Upper lobe of left lung (tissue), 6 donors: ENCODE measurements around the gene CABP1. TPM values are rescaled to one million over a fixed set of nuclear protein-coding genes. Genes with fewer than 3 reads are reported as not detected.

Experiments used
- ATAC-seq, 2 donors: fragments of 200-7000 bp; cut with Tn5 transposase; one replicate each; pipeline ENCODE4 v1.9.1; 2022; ENCODE audit warnings: mild to moderate bottlenecking in 2 of 2, moderate library complexity in 2 of 2; ENCODE audit not compliant: low FRiP score in 2 of 2
- DNase-seq, 2 donors: peaks; one replicate each; pipeline ENCODE4 v3.0.0-alpha.2; 2019 to 2020
- H3K27ac ChIP-seq, 4 donors: fragments of 200-600 bp; sonication (generic); one replicate each; pipeline ENCODE4 v1.5.1; 2016 to 2019
- H3K27me3 ChIP-seq, 4 donors: fragments of 200-600 bp; sonication (generic); one replicate each; pipeline ENCODE4 v1.5.1; 2017 to 2019
- H3K36me3 ChIP-seq, 4 donors: fragments of 200-600 bp; sonication (generic); one replicate each; pipeline ENCODE4 v1.5.1; 2016 to 2019
- H3K4me1 ChIP-seq, 4 donors: fragments of 200-600 bp; sonication (generic); one replicate each; pipeline ENCODE4 v1.5.1; 2018 to 2019
- H3K4me3 ChIP-seq, 4 donors: fragments of 200-600 bp; sonication (generic); one replicate each; pipeline ENCODE4 v1.5.1; 2017 to 2019; ENCODE audit warnings: mild to moderate bottlenecking in 2 of 4, moderate library complexity in 1 of 4
- H3K9me3 ChIP-seq, 4 donors: fragments of 200-600 bp; sonication (generic); one replicate each; pipeline ENCODE4 v1.5.1; 2018 to 2019
- EP300 ChIP-seq, 4 donors: sonication (generic); formaldehyde crosslinking; IDR thresholded peaks; one replicate each; pipeline ENCODE4 v1.5.1; 2017; ENCODE audit warnings: antibody characterized with exemption in 4 of 4, control low read depth in 2 of 4
- POLR2A ChIP-seq, 4 donors: fragments of 450-650 bp; IDR thresholded peaks; one replicate each; pipeline ENCODE4 v1.5.1; 2016 to 2017; ENCODE audit warnings: antibody characterized with exemption in 4 of 4, mild to moderate bottlenecking in 2 of 4
- POLR2AphosphoS5 ChIP-seq, 2 donors: sonication (generic); formaldehyde crosslinking; IDR thresholded peaks; one replicate each; pipeline ENCODE4 v1.5.1; 2017; ENCODE audit warnings: antibody characterized with exemption in 2 of 2
- WGBS, 2 donors: methylation state at CpG; one replicate each; pipeline ENCODE4 v1.1.5; 2017 to 2018; 5-methylcytosine and 5-hydroxymethylcytosine counted together
- total RNA-seq, 6 donors: library from RNA; depleted of rRNA in 4 of 6; stranded (reverse); fragments of >200 nt in 4 of 6; gene quantifications; one replicate each; pipeline versions ENCODE4 v1.1.0 to v1.2.1, GENCODE V29; 2016 to 2021
- TF ChIP-seq, protein P1 (sequence below), 6 experiments: fragments of 450-650 bp in 4 of 6; fragments of 200-600 bp in 2 of 6; sonication (generic) in 2 of 6; IDR thresholded peaks; one replicate each; pipeline ENCODE4 v1.5.1; 2016 to 2019; ENCODE audit warnings: antibody characterized with exemption in 6 of 6
- donor health status: DM: no; HTN: no; CAD: no; lungs with moderate emphysema.
- donor health status: DM: no; HTN: yes; CAD: no; lungs with severe emphysema.

CABP1 gene
- total RNA-seq, 6 donors from 2014 or later: 1.2 to 2.1 TPM; not detected in 4

DNA sequence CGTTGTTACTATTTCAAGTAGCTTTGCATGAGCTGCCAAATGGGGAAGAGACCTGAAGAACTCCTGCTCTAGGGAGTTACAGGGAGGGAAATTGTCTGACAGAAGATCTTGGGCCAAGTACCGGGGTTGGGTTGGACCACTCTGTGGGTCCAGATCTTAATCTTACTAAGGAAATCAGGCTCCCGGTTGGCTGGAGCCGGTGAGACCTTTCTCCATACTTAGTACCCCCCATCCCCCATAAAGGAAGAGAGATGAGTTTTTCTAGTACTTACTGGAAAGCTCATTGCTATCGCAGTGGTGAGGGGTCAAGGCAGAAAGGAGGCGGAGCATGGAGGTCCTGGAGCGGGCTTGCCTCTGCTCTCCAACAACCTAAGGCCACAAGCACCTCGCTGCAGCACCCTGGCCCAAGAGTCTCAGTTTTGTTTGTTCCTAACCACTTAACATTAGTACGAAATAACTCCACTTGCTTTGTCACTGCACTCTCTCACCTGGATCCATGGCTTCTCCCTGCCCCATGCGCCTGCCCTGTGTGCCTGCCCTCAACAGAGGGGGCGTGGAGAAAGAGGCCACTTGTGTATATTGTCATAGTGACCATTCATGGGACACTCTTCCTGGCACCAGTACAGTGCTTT is 63.0 kb downstream of the CABP1 start:
- 56 to 63% methylated on average over 11 of the region's 11 CpGs for WGBS, 2 donors
- peak; percentile 38 to 85 for ATAC-seq
- peak in 1 of 2 donors; percentile 58 for DNase-seq
- H3K27me3 ChIP-seq: no peaks in the 10 kb centered on the region
- TF ChIP-seq EP300 (IDR thresholded peaks at IDR 0.05): no peak
- no peak for TF ChIP-seq POLR2A (IDR thresholded peaks at IDR 0.05)
- no peak for TF ChIP-seq POLR2AphosphoS5 (IDR thresholded peaks at IDR 0.05)
- TF ChIP-seq, protein P1, sequence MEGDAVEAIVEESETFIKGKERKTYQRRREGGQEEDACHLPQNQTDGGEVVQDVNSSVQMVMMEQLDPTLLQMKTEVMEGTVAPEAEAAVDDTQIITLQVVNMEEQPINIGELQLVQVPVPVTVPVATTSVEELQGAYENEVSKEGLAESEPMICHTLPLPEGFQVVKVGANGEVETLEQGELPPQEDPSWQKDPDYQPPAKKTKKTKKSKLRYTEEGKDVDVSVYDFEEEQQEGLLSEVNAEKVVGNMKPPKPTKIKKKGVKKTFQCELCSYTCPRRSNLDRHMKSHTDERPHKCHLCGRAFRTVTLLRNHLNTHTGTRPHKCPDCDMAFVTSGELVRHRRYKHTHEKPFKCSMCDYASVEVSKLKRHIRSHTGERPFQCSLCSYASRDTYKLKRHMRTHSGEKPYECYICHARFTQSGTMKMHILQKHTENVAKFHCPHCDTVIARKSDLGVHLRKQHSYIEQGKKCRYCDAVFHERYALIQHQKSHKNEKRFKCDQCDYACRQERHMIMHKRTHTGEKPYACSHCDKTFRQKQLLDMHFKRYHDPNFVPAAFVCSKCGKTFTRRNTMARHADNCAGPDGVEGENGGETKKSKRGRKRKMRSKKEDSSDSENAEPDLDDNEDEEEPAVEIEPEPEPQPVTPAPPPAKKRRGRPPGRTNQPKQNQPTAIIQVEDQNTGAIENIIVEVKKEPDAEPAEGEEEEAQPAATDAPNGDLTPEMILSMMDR (IDR thresholded peaks at IDR 0.05): no peak
- H3K9me3 ChIP-seq: no peaks in the 10 kb centered on the region
- H3K4me1 ChIP-seq: peaks cover 5 to 33% (median 18%) of the 10 kb centered on the region in 4 donors
- H3K4me3 ChIP-seq: no peak overlapping the region
- peak overlapping the region in 3 of 4 donors; percentile 15 to 70 (median 47) for H3K27ac ChIP-seq
- peaks cover 0 to 39% (median 21%) of the 10 kb centered on the region in 4 donors for H3K36me3 ChIP-seq

DNA sequence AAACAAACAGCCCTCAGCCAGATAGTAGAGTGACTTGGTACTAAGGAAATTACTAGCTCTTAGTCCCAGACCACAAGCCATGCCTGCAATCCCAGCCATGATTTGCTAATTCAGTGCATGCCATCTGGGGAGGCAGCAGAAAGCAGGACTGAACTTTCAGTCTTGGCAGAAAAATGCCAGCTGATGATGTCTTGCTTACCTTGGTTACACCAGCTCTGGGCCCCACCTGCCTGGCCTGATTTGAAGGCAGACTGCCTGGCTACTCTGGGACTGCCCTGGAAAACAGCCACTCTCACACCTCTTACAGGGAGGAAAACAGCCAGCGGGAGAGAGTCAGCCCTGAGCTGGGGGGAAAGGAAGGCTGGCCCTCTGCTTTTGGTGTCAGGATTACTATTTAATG is 65.2 kb downstream of the CABP1 start:
- Histone ChIP-seq H3K27ac (no peak overlapping the region), H3K27me3 (no peaks in the 10 kb centered on the region), H3K36me3 (peaks cover 0 to 17% (median 13%) of the 10 kb centered on the region in 4 donors), H3K9me3 (no peaks in the 10 kb centered on the region), H3K4me3 (no peak overlapping the region), H3K4me1 (peaks cover 6 to 28% (median 19%) of the 10 kb centered on the region in 4 donors)
- peak in 1 of 2 donors; percentile 57 for DNase-seq
- 64 to 88% methylated on average over 1 of the region's 1 CpG for WGBS, 2 donors
- TF ChIP-seq POLR2AphosphoS5 (IDR thresholded peaks at IDR 0.05) (no peak), EP300 (IDR thresholded peaks at IDR 0.05) (no peak), POLR2A (IDR thresholded peaks at IDR 0.05) (no peak)
- TF ChIP-seq, protein P1 (IDR thresholded peaks at IDR 0.05): no peak
- ATAC-seq: no peak

DNA sequence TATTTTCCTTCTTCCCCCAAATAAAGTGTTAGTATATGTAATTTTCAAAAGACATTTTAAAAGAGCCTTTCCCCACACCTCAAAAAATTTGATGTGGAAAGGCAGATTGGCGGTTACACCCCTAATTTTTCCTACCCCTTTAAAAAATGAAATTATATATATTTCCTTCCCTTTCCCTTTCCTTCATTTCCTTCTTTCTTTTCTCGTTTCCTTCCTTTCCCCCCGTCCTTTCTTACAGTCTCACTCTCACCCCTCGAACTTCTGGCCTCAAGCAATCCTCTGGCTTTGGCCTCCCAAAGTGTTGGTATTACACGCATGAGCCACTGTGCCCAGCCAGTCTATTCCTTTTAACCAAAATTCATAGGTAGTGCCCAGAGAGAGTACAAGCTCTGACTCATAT is 65.6 kb downstream of the CABP1 start:
- no peaks in the 10 kb centered on the region for H3K27me3 ChIP-seq
- DNase-seq: no peak
- no peak for ATAC-seq
- peaks cover 9 to 29% (median 20%) of the 10 kb centered on the region in 4 donors for H3K4me1 ChIP-seq
- peaks cover 0 to 13% (median 9%) of the 10 kb centered on the region in 4 donors for H3K36me3 ChIP-seq
- WGBS, 2 donors: 70 to 82% methylated on average over 5 of the region's 5 CpGs
- TF ChIP-seq POLR2AphosphoS5 (IDR thresholded peaks at IDR 0.05): no peak
- no peak for TF ChIP-seq POLR2A (IDR thresholded peaks at IDR 0.05)
- no peak for TF ChIP-seq EP300 (IDR thresholded peaks at IDR 0.05)
- TF ChIP-seq, protein P1 (IDR thresholded peaks at IDR 0.05): no peak
- H3K4me3 ChIP-seq: no peak overlapping the region
- no peak overlapping the region for H3K27ac ChIP-seq
- no peaks in the 10 kb centered on the region for H3K9me3 ChIP-seq

DNA sequence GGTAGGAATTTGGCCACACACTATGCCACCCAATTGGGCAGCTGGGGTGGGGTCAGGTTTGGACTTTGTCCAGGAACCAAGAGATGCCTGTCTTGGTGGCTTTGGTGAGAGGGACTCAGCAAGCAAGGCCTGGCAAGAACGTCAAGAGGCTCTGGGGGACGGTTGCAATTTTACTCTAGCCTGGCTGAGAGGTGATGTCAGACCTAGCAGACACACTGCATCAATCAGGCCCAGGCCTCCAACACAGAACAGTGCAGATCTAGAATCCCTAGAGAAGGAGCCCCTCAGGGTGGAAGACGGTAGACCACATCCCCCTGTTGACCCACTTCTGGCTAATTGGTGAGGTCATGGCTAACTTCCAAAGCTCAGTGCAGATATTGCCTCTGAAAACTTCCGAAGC is 68.2 kb downstream of the CABP1 start:
- Histone ChIP-seq H3K9me3 (no peaks in the 10 kb centered on the region), H3K27me3 (no peaks in the 10 kb centered on the region), H3K36me3 (peaks cover 0 to 5% (median 0%) of the 10 kb centered on the region in 4 donors), H3K4me3 (no peak overlapping the region), H3K27ac (no peak overlapping the region), H3K4me1 (peaks cover 14 to 33% (median 27%) of the 10 kb centered on the region in 4 donors)
- TF ChIP-seq, protein P1 (IDR thresholded peaks at IDR 0.05): no peak
- TF ChIP-seq EP300 (IDR thresholded peaks at IDR 0.05) (no peak), POLR2A (IDR thresholded peaks at IDR 0.05) (no peak), POLR2AphosphoS5 (IDR thresholded peaks at IDR 0.05) (no peak)
- DNase-seq (no peak), ATAC-seq (no peak)
- WGBS, 2 donors: 64 to 68% methylated on average over 4 of the region's 4 CpGs
